Esophagus squamous epithelium (tissue), 4 donors: Measurements from ENCODE around the gene BSDC1.

Experiments used
- POLR2A ChIP-seq, 4 donors: fragments of 450-650 bp; IDR thresholded peaks; one replicate each; pipeline ENCODE4 v1.6.1; 2017; ENCODE audit warnings: antibody characterized with exemption in 4 of 4, mild to moderate bottlenecking in 4 of 4, moderate library complexity in 3 of 4
- TF ChIP-seq, protein P1 (sequence below), 6 experiments: fragments of 450-650 bp in 4 of 6; fragments of 200-600 bp in 2 of 6; sonication (generic) in 2 of 6; IDR thresholded peaks; one replicate each; pipeline ENCODE4 v1.5.1; 2016 to 2019; ENCODE audit warnings: antibody characterized with exemption in 6 of 6, mild to moderate bottlenecking in 4 of 6, moderate library complexity in 4 of 6

GRCh38 chr1:32334274-32334861 lies 59.9 kb downstream of the BSDC1 start:
- TF ChIP-seq, protein P1, sequence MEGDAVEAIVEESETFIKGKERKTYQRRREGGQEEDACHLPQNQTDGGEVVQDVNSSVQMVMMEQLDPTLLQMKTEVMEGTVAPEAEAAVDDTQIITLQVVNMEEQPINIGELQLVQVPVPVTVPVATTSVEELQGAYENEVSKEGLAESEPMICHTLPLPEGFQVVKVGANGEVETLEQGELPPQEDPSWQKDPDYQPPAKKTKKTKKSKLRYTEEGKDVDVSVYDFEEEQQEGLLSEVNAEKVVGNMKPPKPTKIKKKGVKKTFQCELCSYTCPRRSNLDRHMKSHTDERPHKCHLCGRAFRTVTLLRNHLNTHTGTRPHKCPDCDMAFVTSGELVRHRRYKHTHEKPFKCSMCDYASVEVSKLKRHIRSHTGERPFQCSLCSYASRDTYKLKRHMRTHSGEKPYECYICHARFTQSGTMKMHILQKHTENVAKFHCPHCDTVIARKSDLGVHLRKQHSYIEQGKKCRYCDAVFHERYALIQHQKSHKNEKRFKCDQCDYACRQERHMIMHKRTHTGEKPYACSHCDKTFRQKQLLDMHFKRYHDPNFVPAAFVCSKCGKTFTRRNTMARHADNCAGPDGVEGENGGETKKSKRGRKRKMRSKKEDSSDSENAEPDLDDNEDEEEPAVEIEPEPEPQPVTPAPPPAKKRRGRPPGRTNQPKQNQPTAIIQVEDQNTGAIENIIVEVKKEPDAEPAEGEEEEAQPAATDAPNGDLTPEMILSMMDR (IDR thresholded peaks at IDR 0.05) = no peak
- no peak for TF ChIP-seq POLR2A (IDR thresholded peaks at IDR 0.05)
